Tibial artery (tissue), 4 donors: ENCODE data around the gene RUNX1.

ENCODE experiments used
- DNase-seq, 2 donors: peaks; one replicate each; pipeline ENCODE4 v3.0.0-alpha.2; 2019
- H3K27ac ChIP-seq, 2 donors: fragments of 200-600 bp; sonication (generic) in 1 of 2; 1 replicate in 1 of 2; 2 replicates in 1 of 2; pipeline ENCODE4 v1.5.1; 2018 to 2019; ENCODE audit warnings: mild to moderate bottlenecking in 1 of 2
- H3K27me3 ChIP-seq, 2 donors: fragments of 200-600 bp; sonication (generic) in 1 of 2; one replicate each; pipeline versions ENCODE4 v1.5.1 to v1.6.0; 2016 to 2019
- H3K36me3 ChIP-seq, 3 donors: fragments of 200-600 bp; sonication (generic) in 2 of 3; one replicate each; pipeline ENCODE4 v1.5.1; 2016 to 2019; ENCODE audit warnings: mild to moderate bottlenecking in 2 of 3
- H3K4me1 ChIP-seq, 4 donors: fragments of 200-600 bp; sonication (generic) in 2 of 4; 1 replicate in 3 of 4; 2 replicates in 1 of 4; pipeline ENCODE4 v1.5.1; 2016 to 2019
- H3K4me3 ChIP-seq, 2 donors: fragments of 200-600 bp; sonication (generic) in 1 of 2; 1 replicate in 1 of 2; 2 replicates in 1 of 2; pipeline ENCODE4 v1.5.1; 2018 to 2019; ENCODE audit warnings: mild to moderate bottlenecking in 2 of 2
- H3K9me3 ChIP-seq, 3 donors: fragments of 200-600 bp; sonication (generic) in 1 of 3; one replicate each; pipeline ENCODE4 v1.5.1; 2016 to 2019
- CTCF ChIP-seq, 2 experiments: fragments of 200-600 bp in 1 of 2; fragments of 450-650 bp in 1 of 2; IDR thresholded peaks; one replicate each; pipeline ENCODE4 v1.5.1; 2017 to 2019; ENCODE audit warnings: antibody characterized with exemption in 2 of 2, mild to moderate bottlenecking in 1 of 2, moderate library complexity in 1 of 2
- intact Hi-C: fragments of 100-400 bp; cut with DNase I; formaldehyde crosslinking; loops from one replicate; pipeline ENCODE4 v1.15.0; 2023; ENCODE audit warnings: low total_unique reads

RUNX1 gene

GRCh38 chr21:34874684-34875513 lies 174.2 kb downstream of the RUNX1 start:
- no peak overlapping the region for H3K4me3 ChIP-seq
- no peaks in the 10 kb centered on the region for H3K27me3 ChIP-seq
- H3K27ac ChIP-seq, result peak overlapping the region; percentile 16 to 43
- DNase-seq, result no peak
- H3K4me1 ChIP-seq, result peaks cover 0 to 15% (median 5%) of the 10 kb centered on the region in 4 donors
- intact Hi-C loops, result no loop called here
- no peaks in the 10 kb centered on the region for H3K9me3 ChIP-seq
- peaks cover 0 to 27% (median 0%) of the 10 kb centered on the region in 3 donors for H3K36me3 ChIP-seq
- no peak for TF ChIP-seq CTCF (IDR thresholded peaks at IDR 0.05)

- H3K36me3 ChIP-seq, result peaks cover 0 to 47% (median 5%) of the 10 kb centered on the region in 3 donors
- DNase-seq, result no peak
- no peak for TF ChIP-seq CTCF (IDR thresholded peaks at IDR 0.05)
- peaks cover 0 to 24% (median 5%) of the 10 kb centered on the region in 4 donors for H3K4me1 ChIP-seq
- H3K27ac ChIP-seq, result no peak overlapping the region
- H3K9me3 ChIP-seq, result no peaks in the 10 kb centered on the region
- H3K27me3 ChIP-seq, result no peaks in the 10 kb centered on the region
- intact Hi-C loops, result no loop called here
- H3K4me3 ChIP-seq, result no peak overlapping the region
Observed at GRCh38 chr21:34871026-34871908, 177.8 kb downstream of the RUNX1 start.

GRCh38 chr21:34870246-34870645 lies 178.9 kb downstream of the RUNX1 start:
- Histone ChIP-seq H3K27me3 (no peaks in the 10 kb centered on the region), H3K4me1 (peaks cover 0 to 16% (median 2%) of the 10 kb centered on the region in 4 donors), H3K9me3 (no peaks in the 10 kb centered on the region), H3K4me3 (no peak overlapping the region), H3K27ac (no peak overlapping the region), H3K36me3 (peaks cover 0 to 47% (median 8%) of the 10 kb centered on the region in 3 donors)
- no peak for TF ChIP-seq CTCF (IDR thresholded peaks at IDR 0.05)
- DNase-seq, result no peak
- intact Hi-C loops, result no loop called here

- intact Hi-C loops, result no loop called here
- H3K36me3 ChIP-seq, result peaks cover 0 to 47% (median 8%) of the 10 kb centered on the region in 3 donors
Observed at GRCh38 chr21:34869545-34869944, 179.6 kb downstream of the RUNX1 start.

More at GRCh38 chr21:34869545-34869944, 179.6 kb downstream of the RUNX1 start:
- DNase-seq, result no peak
- H3K4me1 ChIP-seq, result peaks cover 0 to 13% (median 0%) of the 10 kb centered on the region in 4 donors
- no peak for TF ChIP-seq CTCF (IDR thresholded peaks at IDR 0.05)
- H3K9me3 ChIP-seq, result no peaks in the 10 kb centered on the region
- H3K27ac ChIP-seq, result no peak overlapping the region
- no peak overlapping the region for H3K4me3 ChIP-seq
- no peaks in the 10 kb centered on the region for H3K27me3 ChIP-seq
